Activated T-cell treated with anti-CD3 and anti-CD28 coated beads, Interleukin-2, amount 50 U/mL, for 48 hours (primary cell): ENCODE data around the gene VWC2.

Experiments used
- DNase-seq, 2 experiments: peaks; one replicate each; pipeline ENCODE4 v3.0.0-alpha.2; 2020

The VWC2 gene

GRCh38 chr7:49852619-49853462 is 79.4 kb downstream of the VWC2 start:
- peak; percentile 23 to 35 for DNase-seq

GRCh38 chr7:49855281-49855980 is 82.0 kb downstream of the VWC2 start:
- DNase-seq: no peak

GRCh38 chr7:49860293-49860692 is 86.9 kb downstream of the VWC2 start:
- no peak for DNase-seq

GRCh38 chr7:49866076-49866735 is 92.8 kb downstream of the VWC2 start:
- DNase-seq: no peak

GRCh38 chr7:49866910-49867309 is 93.5 kb downstream of the VWC2 start:
- no peak for DNase-seq

- no peak for DNase-seq
Measured at GRCh38 chr7:49873420-49873819, 100.0 kb downstream of the VWC2 start.

GRCh38 chr7:49875336-49875735 is 101.9 kb downstream of the VWC2 start:
- no peak for DNase-seq

GRCh38 chr7:49876202-49876601 is 102.8 kb downstream of the VWC2 start:
- DNase-seq: no peak

GRCh38 chr7:49878089-49878488 is 104.7 kb downstream of the VWC2 start:
- DNase-seq: no peak

- DNase-seq: no peak
Measured at GRCh38 chr7:49878627-49879026, 105.2 kb downstream of the VWC2 start.

GRCh38 chr7:49883933-49884332 is 110.5 kb downstream of the VWC2 start:
- no peak for DNase-seq

- DNase-seq: no peak
Measured at GRCh38 chr7:49885593-49886285, 112.3 kb downstream of the VWC2 start.

GRCh38 chr7:49892481-49892880 is 119.0 kb downstream of the VWC2 start:
- no peak for DNase-seq

- no peak for DNase-seq
Measured at GRCh38 chr7:49893131-49893530, 119.7 kb downstream of the VWC2 start.

- DNase-seq: no peak
Measured at GRCh38 chr7:49894543-49894942, 121.1 kb downstream of the VWC2 start.

- DNase-seq: no peak
Measured at GRCh38 chr7:49911909-49912308, 138.5 kb downstream of the VWC2 start.

GRCh38 chr7:49926720-49927119 is 153.3 kb downstream of the VWC2 start:
- no peak for DNase-seq

- DNase-seq: no peak
Measured at GRCh38 chr7:49927631-49928030, 154.2 kb downstream of the VWC2 start.

- no peak for DNase-seq
Measured at GRCh38 chr7:49928787-49929186, 155.3 kb downstream of the VWC2 start.

GRCh38 chr7:49931627-49932026 is 158.2 kb downstream of the VWC2 start:
- DNase-seq: no peak

- DNase-seq: no peak
Measured at GRCh38 chr7:49937608-49938007, 164.2 kb downstream of the VWC2 start.
